Endothelial cell of umbilical vein (primary cell): ENCODE results near the gene CC2D2A. TPM values are rescaled to one million over a fixed set of nuclear protein-coding genes. Genes with fewer than 3 reads are reported as not detected.

ENCODE experiments used
- BruUV-seq: library from RNA; stranded (reverse); fragments of 400-500 nt; replicated peaks from 2 replicates; lab custom pipeline; 2021; lab: Mats Ljungman, UMichigan
- CTCF ChIA-PET: fragments of 300-600, 350-600 bp; sonication (Branson Sonifier 250); formaldehyde crosslinking; loops from one replicate; lab custom pipeline; 2021; ENCODE audit warnings: antibody characterized with exemption, inconsistent platforms; lab: Charles Lee
- POLR2A ChIA-PET: fragments of 300-600, 350-600 bp; sonication (Branson Sonifier 250); formaldehyde crosslinking; loops from one replicate; lab custom pipeline; 2021; ENCODE audit warnings: antibody characterized with exemption, inconsistent platforms; lab: Charles Lee
- DNase-seq: peaks from one replicate; pipeline ENCODE4 v3.0.0-alpha.2; 2011; ENCODE audit warnings: low read depth, low spot score
- FAIRE-seq: peaks from 2 replicates; lab custom pipeline; 2011; peaks lifted over from hg19 to GRCh38; lab: Jason Lieb, UNC
- H2AFZ ChIP-seq: 2 replicates; pipeline ENCODE4 v1.6.0; 2012; ENCODE audit warnings: low read depth, low read length, control low read depth, inconsistent platforms
- H3K27ac ChIP-seq: 2 replicates; pipeline ENCODE4 v1.5.1; 2011; ENCODE audit warnings: low read depth, mild to moderate bottlenecking, control low read depth, low read length, moderate library complexity; ENCODE audit not compliant: insufficient read depth
- H3K27me3 ChIP-seq, 2 experiments: 2 replicates each; pipeline versions ENCODE4 v1.6.0 to v1.6.1; 2011; ENCODE audit warnings: low read length in 2 of 2, mixed read lengths in 1 of 2; ENCODE audit not compliant: control insufficient read depth in 2 of 2, insufficient read depth in 2 of 2
- H3K36me3 ChIP-seq, 2 experiments: 2 replicates in 1 of 2; 3 replicates in 1 of 2; pipeline ENCODE4 v1.5.1; 2011; ENCODE audit warnings: low read length in 2 of 2, mild to moderate bottlenecking in 1 of 2, moderate library complexity in 1 of 2; ENCODE audit not compliant: control insufficient read depth in 2 of 2, insufficient read depth in 2 of 2; ENCODE audit errors: extremely low read depth in 1 of 2
- H3K4me1 ChIP-seq: 3 replicates; pipeline ENCODE4 v1.5.1; 2011; ENCODE audit warnings: mild to moderate bottlenecking, low read length; ENCODE audit not compliant: control insufficient read depth, insufficient read depth; ENCODE audit errors: extremely low read depth
- H3K4me2 ChIP-seq: 2 replicates; pipeline ENCODE4 v1.6.1; 2011; ENCODE audit warnings: low read length, control low read depth, mixed read lengths; ENCODE audit not compliant: insufficient read depth
- H3K4me3 ChIP-seq, 3 experiments: fragments of 200-600 bp in 1 of 3; sonication (generic), shearing (Covaris generic) in 1 of 3; replicated peaks in 1 of 3; 2 replicates each; pipeline ENCODE4 v1.5.1; 2011 to 2016; ENCODE audit warnings: control low read depth in 3 of 3, low read length in 3 of 3, mild to moderate bottlenecking in 2 of 3, inconsistent platforms in 1 of 3, low read depth in 1 of 3, moderate library complexity in 1 of 3; ENCODE audit not compliant: insufficient read depth in 1 of 3
- H3K79me2 ChIP-seq: 2 replicates; pipeline ENCODE4 v1.6.0; 2012; ENCODE audit warnings: low read length, inconsistent platforms; ENCODE audit not compliant: control insufficient read depth, insufficient read depth
- H3K9ac ChIP-seq: replicated peaks from 2 replicates; pipeline ENCODE3; 2011; ENCODE audit warnings: low read length, control low read depth; ENCODE audit not compliant: insufficient read depth; ENCODE audit errors: extremely low read depth
- H3K9me1 ChIP-seq: replicated peaks from 3 replicates; pipeline ENCODE4 v1.6.0; 2011; ENCODE audit warnings: mild to moderate bottlenecking, low read length; ENCODE audit not compliant: control insufficient read depth, insufficient read depth; ENCODE audit errors: extremely low read depth
- H3K9me3 ChIP-seq: replicated peaks from 2 replicates; pipeline ENCODE4 v1.5.1; 2012; ENCODE audit warnings: low read length, inconsistent platforms; ENCODE audit not compliant: control insufficient read depth, insufficient read depth
- H4K20me1 ChIP-seq: replicated peaks from 2 replicates; pipeline ENCODE3; 2011; ENCODE audit warnings: mild to moderate bottlenecking, low read length; ENCODE audit not compliant: control insufficient read depth, insufficient read depth; ENCODE audit errors: extremely low read depth
- EZH2 ChIP-seq: IDR thresholded peaks from 2 replicates; pipeline ENCODE4 v1.6.1; 2012; ENCODE audit warnings: borderline replicate concordance, low read depth, mild to moderate bottlenecking, moderate library complexity, low read length, inconsistent platforms; ENCODE audit not compliant: severe bottlenecking
- FOS ChIP-seq: IDR thresholded peaks from 2 replicates; pipeline ENCODE4 v1.6.1; 2011; ENCODE audit warnings: mild to moderate bottlenecking, low read length, moderate library complexity, borderline replicate concordance; ENCODE audit not compliant: insufficient read depth
- GATA2 ChIP-seq: IDR thresholded peaks from 2 replicates; pipeline ENCODE4 v1.7.0; 2011; ENCODE audit warnings: low read depth, mild to moderate bottlenecking, moderate library complexity, mixed read lengths, low read length; ENCODE audit not compliant: insufficient read length, insufficient read depth
- JUN ChIP-seq: IDR thresholded peaks from 2 replicates; pipeline ENCODE4 v1.6.1; 2011; ENCODE audit warnings: borderline replicate concordance, low read depth; ENCODE audit not compliant: insufficient read length, insufficient read depth
- MYC ChIP-seq: IDR thresholded peaks from one replicate; pipeline ENCODE4 v1.6.1; 2011; ENCODE audit warnings: mild to moderate bottlenecking, low read depth, low read length
- POLR2A ChIP-seq: IDR thresholded peaks from 2 replicates; pipeline ENCODE4 v1.6.1; 2012; ENCODE audit warnings: low read depth, mild to moderate bottlenecking, control low read depth, low read length
- POLR2AphosphoS5 ChIP-seq: IDR thresholded peaks from 2 replicates; pipeline ENCODE4 v1.6.1; 2012; ENCODE audit warnings: low read depth, mild to moderate bottlenecking, control low read depth, low read length, moderate library complexity; ENCODE audit not compliant: insufficient read depth
- dilution Hi-C: fragments of 300-500 bp; cut with MboI; formaldehyde crosslinking; loops from one replicate; pipeline ENCODE4 v1.15.0; 2019; ENCODE audit warnings: low sequenced_read_pairs; ENCODE audit not compliant: extremely low pct_ligation_motif_present
- intact Hi-C: fragments of 100-400 bp; cut with micrococcal nuclease; formaldehyde crosslinking; loops from one replicate; pipeline ENCODE4 v1.10.0; 2022
- polyA plus RNA-seq, 4 experiments: library from polyadenylated mRNA; depleted of rRNA in 3 of 4; stranded (reverse) in 3 of 4; unstranded in 1 of 4; fragments of >200 nt; gene quantifications; 2 replicates each; pipeline versions ENCODE4 v1.2.1 to v1.2.3, GENCODE V29; 2011 to 2012; ENCODE audit warnings: missing spikeins in 1 of 4
- total RNA-seq: library from RNA; stranded (reverse); gene quantifications from 2 replicates; pipeline ENCODE4 v1.2.3, GENCODE V29; 2021
- TF ChIP-seq, protein P1 (sequence below): IDR thresholded peaks from 2 replicates; pipeline ENCODE4 v1.6.1; 2011; ENCODE audit not compliant: insufficient read depth, insufficient read length
- TF ChIP-seq, protein P2 (sequence below), 2 donors: IDR thresholded peaks; 1 replicate in 1 of 2; 2 replicates in 1 of 2; pipeline ENCODE4 v1.5.1; 2011; ENCODE audit warnings: low read length in 2 of 2, mild to moderate bottlenecking in 2 of 2, moderate library complexity in 2 of 2, control low read depth in 1 of 2, inconsistent platforms in 1 of 2, low read depth in 1 of 2; ENCODE audit not compliant: insufficient read depth in 1 of 2; ENCODE audit errors: extremely low read depth in 1 of 2

The CC2D2A gene
- total and polyA plus RNA-seq, 2 donors (not counting 3 experiments of a cell fraction or from before 2014, with no cell fraction given) = 10.2 to 22.4 TPM

DNA sequence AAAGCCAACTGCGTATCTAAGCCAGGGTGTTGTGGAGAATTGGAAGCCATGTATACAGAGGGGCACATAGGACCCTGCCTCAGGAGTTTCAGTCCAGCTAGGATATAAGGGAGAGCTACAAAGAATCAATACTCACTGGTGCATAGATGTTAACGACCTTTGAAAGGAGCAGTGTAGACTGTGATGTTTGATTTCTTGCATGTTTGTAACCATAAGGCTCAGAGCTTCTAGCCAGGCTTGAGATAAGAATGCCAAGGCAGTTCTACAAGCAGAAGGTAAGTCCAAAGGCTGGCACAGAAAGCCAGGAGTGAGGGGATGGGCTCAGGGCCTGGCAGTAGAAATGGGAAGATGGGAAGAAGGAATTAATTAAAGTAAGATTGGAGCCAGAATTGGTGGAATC is 75.7 kb downstream of the CC2D2A start:
- Histone ChIP-seq H3K4me3 (no peak overlapping the region), H4K20me1 (no peaks in the 10 kb centered on the region), H2AFZ (no peak overlapping the region), H3K9ac (no peak overlapping the region), H3K4me2 (no peak overlapping the region), H3K9me3 (no peaks in the 10 kb centered on the region), H3K79me2 (no peaks in the 10 kb centered on the region), H3K4me1 (no peaks in the 10 kb centered on the region), H3K36me3 (no peaks in the 10 kb centered on the region), H3K27ac (no peak overlapping the region), H3K9me1 (no peaks in the 10 kb centered on the region), H3K27me3 (no peaks in the 10 kb centered on the region)
- dilution Hi-C loops (no loop called here), intact Hi-C loops (no loop called here)
- FAIRE-seq (no peak), DNase-seq (no peak)
- TF ChIP-seq EZH2 (no peak), JUN (no peak), FOS (no peak), MYC (no peak), GATA2 (no peak), POLR2A (no peak), POLR2AphosphoS5 (no peak)
- TF ChIP-seq, protein P1, sequence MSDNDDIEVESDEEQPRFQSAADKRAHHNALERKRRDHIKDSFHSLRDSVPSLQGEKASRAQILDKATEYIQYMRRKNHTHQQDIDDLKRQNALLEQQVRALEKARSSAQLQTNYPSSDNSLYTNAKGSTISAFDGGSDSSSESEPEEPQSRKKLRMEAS = no peak
- TF ChIP-seq, protein P2, sequence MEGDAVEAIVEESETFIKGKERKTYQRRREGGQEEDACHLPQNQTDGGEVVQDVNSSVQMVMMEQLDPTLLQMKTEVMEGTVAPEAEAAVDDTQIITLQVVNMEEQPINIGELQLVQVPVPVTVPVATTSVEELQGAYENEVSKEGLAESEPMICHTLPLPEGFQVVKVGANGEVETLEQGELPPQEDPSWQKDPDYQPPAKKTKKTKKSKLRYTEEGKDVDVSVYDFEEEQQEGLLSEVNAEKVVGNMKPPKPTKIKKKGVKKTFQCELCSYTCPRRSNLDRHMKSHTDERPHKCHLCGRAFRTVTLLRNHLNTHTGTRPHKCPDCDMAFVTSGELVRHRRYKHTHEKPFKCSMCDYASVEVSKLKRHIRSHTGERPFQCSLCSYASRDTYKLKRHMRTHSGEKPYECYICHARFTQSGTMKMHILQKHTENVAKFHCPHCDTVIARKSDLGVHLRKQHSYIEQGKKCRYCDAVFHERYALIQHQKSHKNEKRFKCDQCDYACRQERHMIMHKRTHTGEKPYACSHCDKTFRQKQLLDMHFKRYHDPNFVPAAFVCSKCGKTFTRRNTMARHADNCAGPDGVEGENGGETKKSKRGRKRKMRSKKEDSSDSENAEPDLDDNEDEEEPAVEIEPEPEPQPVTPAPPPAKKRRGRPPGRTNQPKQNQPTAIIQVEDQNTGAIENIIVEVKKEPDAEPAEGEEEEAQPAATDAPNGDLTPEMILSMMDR (IDR thresholded peaks at IDR 0.05; ENCODE audit: extremely low read depth in 1 of 2, insufficient read depth in 1 of 2, low read depth in 1 of 2, low read length in 2 of 2) = no peak
- no TSS peak for BruUV-seq
- ChIA-PET CTCF (interaction anchor here (1.3 to 1.5 kb wide), 2 partner anchors 8 to 14 kb away, joined by 3 to 4 read pairs; no protein-coding TSS in a partner anchor), POLR2A (no interaction called here)
